OCI-LY7 (cell line): Measurements from ENCODE around the gene ADAMTSL3. TPM values are rescaled to one million over a fixed set of nuclear protein-coding genes. Genes with fewer than 3 reads are reported as not detected.

Experiments
- BruUV-seq: library from RNA; stranded (reverse); fragments of 400-500 nt; replicated peaks from 2 replicates; lab custom pipeline; 2021; lab: Mats Ljungman, UMichigan
- CTCF ChIA-PET: fragments of 300-600 bp; sonication (Branson Sonifier 250); formaldehyde crosslinking; loops from one replicate; lab custom pipeline; 2022; ENCODE audit warnings: antibody characterized with exemption; ENCODE audit not compliant: unreplicated experiment; lab: Charles Lee
- POLR2A ChIA-PET: fragments of 300-600 bp; sonication (Branson Sonifier 250); formaldehyde crosslinking; loops from one replicate; lab custom pipeline; 2022; ENCODE audit warnings: antibody characterized with exemption; lab: Charles Lee
- DNase-seq: peaks from one replicate; pipeline ENCODE4 v3.0.0-alpha.2; 2015; ENCODE audit warnings: low spot score
- H2AFZ ChIP-seq: fragments of 200-600 bp; sonication (generic), shearing (Covaris generic); 2 replicates; pipeline ENCODE4 v1.6.1; 2014; ENCODE audit warnings: mild to moderate bottlenecking, antibody characterized with exemption, low read length, moderate library complexity
- H3K27ac ChIP-seq: fragments of 200-600 bp; sonication (generic); 2 replicates; pipeline ENCODE4 v1.5.1; 2014; ENCODE audit warnings: mixed run types, low read depth, mild to moderate bottlenecking, moderate library complexity, low read length, inconsistent platforms; ENCODE audit not compliant: poor library complexity, severe bottlenecking
- H3K36me3 ChIP-seq: fragments of 200-600 bp; sonication (generic); 2 replicates; pipeline ENCODE4 v1.6.1; 2014; ENCODE audit warnings: mild to moderate bottlenecking, antibody characterized with exemption, low read length, moderate library complexity, mixed read lengths; ENCODE audit not compliant: insufficient read depth
- H3K4me1 ChIP-seq: fragments of 200-600 bp; sonication (generic); 2 replicates; pipeline ENCODE4 v1.5.1; 2014; ENCODE audit warnings: mild to moderate bottlenecking, low read length; ENCODE audit not compliant: insufficient read depth, poor library complexity, severe bottlenecking
- H3K4me2 ChIP-seq: fragments of 200-600 bp; sonication (generic); 2 replicates; pipeline ENCODE4 v1.6.1; 2014; ENCODE audit warnings: mild to moderate bottlenecking, low read length
- H3K4me3 ChIP-seq: fragments of 200-600 bp; sonication (generic); 2 replicates; pipeline ENCODE4 v1.5.1; 2014; ENCODE audit warnings: mild to moderate bottlenecking, low read depth, low read length; ENCODE audit not compliant: poor library complexity, severe bottlenecking
- H3K79me2 ChIP-seq: fragments of 200-600 bp; sonication (generic); 2 replicates; pipeline ENCODE4 v1.6.1; 2016; ENCODE audit warnings: low read depth, mild to moderate bottlenecking, low read length, moderate library complexity, mixed read lengths; ENCODE audit not compliant: insufficient read depth
- H3K9me2 ChIP-seq: fragments of 200-600 bp; sonication (generic); 2 replicates; pipeline ENCODE4 v1.6.1; 2016; ENCODE audit warnings: mild to moderate bottlenecking, low read length, mixed read lengths; ENCODE audit not compliant: insufficient read depth
- H3K9me3 ChIP-seq: fragments of 200-600 bp; sonication (generic); 2 replicates; pipeline ENCODE4 v1.6.1; 2014; ENCODE audit warnings: mild to moderate bottlenecking, mixed run types, low read length, mixed read lengths
- H4K20me1 ChIP-seq: fragments of 200-600 bp; sonication (generic); 2 replicates; pipeline ENCODE4 v1.6.1; 2014; ENCODE audit warnings: mild to moderate bottlenecking, antibody characterized with exemption, low read length, moderate library complexity, mixed read lengths; ENCODE audit not compliant: insufficient read depth
- CTCF ChIP-seq: fragments of 200-600 bp; sonication (generic); conservative IDR thresholded peaks from 2 replicates; pipeline ENCODE4 v1.5.1; 2014; ENCODE audit warnings: mild to moderate bottlenecking, antibody characterized with exemption, low read length, moderate library complexity, mixed read lengths
- EZH2phosphoT487 ChIP-seq: fragments of 200-600 bp; sonication (generic); IDR thresholded peaks from 2 replicates; pipeline ENCODE4 v1.6.1; 2018; ENCODE audit warnings: low read depth, borderline replicate concordance, mild to moderate bottlenecking, mixed run types, antibody characterized with exemption, low read length, moderate library complexity, mixed read lengths
- intact Hi-C: fragments of 100-400 bp; cut with micrococcal nuclease; formaldehyde crosslinking; loops from one replicate; pipeline ENCODE4 v1.10.0; 2022; ENCODE audit not compliant: unreplicated experiment
- total RNA-seq, 2 experiments: library from RNA; depleted of rRNA in 1 of 2; stranded (reverse); fragments of >200 nt in 1 of 2; shearing (Covaris generic) in 1 of 2; gene quantifications; 2 replicates each; pipeline ENCODE4 v1.2.3, GENCODE V29; 2014 to 2022

ADAMTSL3 gene
- total RNA-seq, 2 experiments from 2014 or later, result not detected

DNA sequence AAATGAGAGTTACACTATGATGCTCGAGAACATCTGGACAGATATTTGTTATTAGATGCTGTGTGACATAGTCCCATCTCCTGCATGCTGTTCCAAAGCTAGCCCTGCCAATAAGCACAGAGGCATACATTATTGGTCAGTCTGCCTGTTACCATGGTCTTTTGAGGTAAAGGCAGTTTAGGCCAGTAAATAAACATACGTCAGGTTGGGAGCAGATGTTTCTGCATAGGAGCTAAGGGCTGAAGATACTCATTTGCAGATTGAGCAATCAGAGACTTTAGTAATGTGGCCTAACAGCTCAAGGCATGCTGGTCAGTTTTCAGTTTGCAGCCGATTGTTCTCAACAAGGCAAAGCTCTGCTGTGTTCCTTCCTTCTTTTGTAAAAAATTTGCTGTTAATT, 192.9 kb downstream of the ADAMTSL3 start:
- TF ChIP-seq EZH2phosphoT487, result no peak
- no peak for TF ChIP-seq CTCF
- H3K4me3 ChIP-seq, result no peak overlapping the region
- H3K79me2 ChIP-seq, result no peaks in the 10 kb centered on the region
- intact Hi-C loops, result no loop called here
- no peaks in the 10 kb centered on the region for H3K4me1 ChIP-seq
- ChIA-PET POLR2A (no interaction called here), CTCF (no interaction called here)
- H3K36me3 ChIP-seq, result no peaks in the 10 kb centered on the region
- no TSS peak for BruUV-seq
- H3K4me2 ChIP-seq, result no peak overlapping the region
- no peak overlapping the region for H2AFZ ChIP-seq
- H3K9me2 ChIP-seq, result no peaks in the 10 kb centered on the region
- no peak overlapping the region for H3K27ac ChIP-seq
- no peak for DNase-seq
- no peaks in the 10 kb centered on the region for H3K9me3 ChIP-seq
- H4K20me1 ChIP-seq, result no peaks in the 10 kb centered on the region

GRCh38 chr15:83848315-83849050, 194.6 kb downstream of the ADAMTSL3 start:
- intact Hi-C loops, result no loop called here
- TF ChIP-seq CTCF, result no peak
- TF ChIP-seq EZH2phosphoT487, result no peak
- Histone ChIP-seq H3K9me3 (no peaks in the 10 kb centered on the region), H3K4me3 (no peak overlapping the region), H3K79me2 (no peaks in the 10 kb centered on the region), H3K36me3 (no peaks in the 10 kb centered on the region), H4K20me1 (no peaks in the 10 kb centered on the region), H2AFZ (no peak overlapping the region), H3K27ac (no peak overlapping the region), H3K4me1 (no peaks in the 10 kb centered on the region), H3K9me2 (no peaks in the 10 kb centered on the region), H3K4me2 (no peak overlapping the region)
- ChIA-PET POLR2A (no interaction called here), CTCF (no interaction called here)
- no peak for DNase-seq
- no TSS peak for BruUV-seq

GRCh38 chr15:83850015-83850414, 196.1 kb downstream of the ADAMTSL3 start:
- intact Hi-C loops, result no loop called here
- POLR2A ChIA-PET, result no interaction called here
- Histone ChIP-seq H4K20me1 (no peaks in the 10 kb centered on the region), H3K9me3 (no peaks in the 10 kb centered on the region), H3K4me1 (no peaks in the 10 kb centered on the region), H2AFZ (no peak overlapping the region), H3K4me3 (no peak overlapping the region), H3K36me3 (no peaks in the 10 kb centered on the region), H3K9me2 (no peaks in the 10 kb centered on the region), H3K27ac (no peak overlapping the region), H3K4me2 (no peak overlapping the region), H3K79me2 (no peaks in the 10 kb centered on the region)
- TF ChIP-seq CTCF, result no peak
- no peak for TF ChIP-seq EZH2phosphoT487
- BruUV-seq, result no TSS peak
- no peak for DNase-seq
- CTCF ChIA-PET, result no interaction called here
